ENCODE results near the gene STT3B.

The STT3B gene

DNA sequence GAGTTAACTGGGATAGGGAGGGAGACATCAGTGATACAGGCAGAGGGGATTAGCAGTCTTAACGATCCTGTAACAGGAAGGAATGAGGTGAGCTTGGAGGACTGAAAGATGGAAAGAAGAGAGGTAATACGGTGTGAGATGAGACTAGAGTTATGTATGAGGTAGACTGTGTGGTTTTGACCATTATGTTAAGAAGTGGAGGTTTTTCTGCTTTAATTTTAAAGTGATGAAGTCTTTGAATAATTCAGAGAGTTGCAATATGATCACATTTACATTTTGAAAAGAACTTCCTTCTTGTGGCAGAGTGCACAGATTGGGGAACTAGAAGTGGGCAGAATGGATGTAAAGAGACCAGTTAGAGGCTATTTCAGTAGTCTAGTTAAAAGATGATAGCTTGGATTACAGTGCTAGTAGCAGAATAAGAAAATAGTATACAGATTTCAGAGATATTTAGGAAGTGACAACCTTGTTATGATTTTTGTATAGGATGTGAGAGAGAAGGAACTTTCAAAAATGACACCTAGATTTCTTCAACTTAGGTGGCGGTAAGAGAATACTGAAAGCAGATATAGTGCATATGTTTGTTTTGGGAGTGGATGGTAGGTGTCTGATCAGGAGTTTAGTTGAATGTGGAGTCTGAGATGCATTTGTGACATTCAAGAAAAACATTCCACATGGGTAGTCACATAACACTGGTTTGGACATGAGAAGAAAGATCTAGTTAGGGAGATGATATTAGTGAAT lies 40.5 kb downstream of the STT3B start (continued):
- TF ChIP-seq, protein P1, sequence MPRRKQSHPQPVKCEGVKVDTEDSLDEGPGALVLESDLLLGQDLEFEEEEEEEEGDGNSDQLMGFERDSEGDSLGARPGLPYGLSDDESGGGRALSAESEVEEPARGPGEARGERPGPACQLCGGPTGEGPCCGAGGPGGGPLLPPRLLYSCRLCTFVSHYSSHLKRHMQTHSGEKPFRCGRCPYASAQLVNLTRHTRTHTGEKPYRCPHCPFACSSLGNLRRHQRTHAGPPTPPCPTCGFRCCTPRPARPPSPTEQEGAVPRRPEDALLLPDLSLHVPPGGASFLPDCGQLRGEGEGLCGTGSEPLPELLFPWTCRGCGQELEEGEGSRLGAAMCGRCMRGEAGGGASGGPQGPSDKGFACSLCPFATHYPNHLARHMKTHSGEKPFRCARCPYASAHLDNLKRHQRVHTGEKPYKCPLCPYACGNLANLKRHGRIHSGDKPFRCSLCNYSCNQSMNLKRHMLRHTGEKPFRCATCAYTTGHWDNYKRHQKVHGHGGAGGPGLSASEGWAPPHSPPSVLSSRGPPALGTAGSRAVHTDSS (tag by site-specific recombination; IDR thresholded peaks at IDR 0.05): no peak
- TF ChIP-seq, protein P2, sequence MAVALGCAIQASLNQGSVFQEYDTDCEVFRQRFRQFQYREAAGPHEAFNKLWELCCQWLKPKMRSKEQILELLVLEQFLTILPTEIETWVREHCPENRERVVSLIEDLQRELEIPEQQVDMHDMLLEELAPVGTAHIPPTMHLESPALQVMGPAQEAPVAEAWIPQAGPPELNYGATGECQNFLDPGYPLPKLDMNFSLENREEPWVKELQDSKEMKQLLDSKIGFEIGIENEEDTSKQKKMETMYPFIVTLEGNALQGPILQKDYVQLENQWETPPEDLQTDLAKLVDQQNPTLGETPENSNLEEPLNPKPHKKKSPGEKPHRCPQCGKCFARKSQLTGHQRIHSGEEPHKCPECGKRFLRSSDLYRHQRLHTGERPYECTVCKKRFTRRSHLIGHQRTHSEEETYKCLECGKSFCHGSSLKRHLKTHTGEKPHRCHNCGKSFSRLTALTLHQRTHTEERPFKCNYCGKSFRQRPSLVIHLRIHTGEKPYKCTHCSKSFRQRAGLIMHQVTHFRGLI (tag by site-specific recombination; IDR thresholded peaks at IDR 0.05): no peak

DNA sequence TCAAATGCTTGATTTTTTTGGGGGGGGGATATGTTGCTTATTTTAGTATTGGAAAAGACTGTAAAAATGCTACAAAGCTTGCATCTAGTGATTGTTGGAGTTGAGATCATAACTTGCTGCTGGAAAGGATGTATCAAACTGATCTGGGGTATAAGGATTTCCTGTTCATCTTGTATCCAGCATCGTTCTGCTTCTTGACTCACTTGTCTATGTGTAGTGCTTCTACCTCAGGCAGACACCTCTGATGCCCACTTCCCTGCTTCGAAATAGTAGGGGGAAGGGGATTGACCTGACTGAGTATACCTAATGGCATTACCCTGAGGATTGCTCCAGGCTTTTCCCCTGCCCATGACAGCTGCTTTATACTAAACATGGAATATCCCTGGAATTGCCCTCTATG lies 42.7 kb downstream of the STT3B start:
- POLR2A ChIA-PET: no interaction called here
- CTCF ChIA-PET: interaction anchor here (0.7 to 1.3 kb wide), 3 partner anchors 13 to 128 kb away, joined by 3 read pairs; no protein-coding TSS in a partner anchor
- H3K36me3 ChIP-seq (ENCODE audit: control insufficient read depth in 2 of 2, insufficient read depth in 1 of 2, low read length in 2 of 2): no peaks in the 10 kb centered on the region
- no peak for TF ChIP-seq ZNF785 (tag by site-specific recombination; IDR thresholded peaks at IDR 0.05)
- TF ChIP-seq, protein P3, sequence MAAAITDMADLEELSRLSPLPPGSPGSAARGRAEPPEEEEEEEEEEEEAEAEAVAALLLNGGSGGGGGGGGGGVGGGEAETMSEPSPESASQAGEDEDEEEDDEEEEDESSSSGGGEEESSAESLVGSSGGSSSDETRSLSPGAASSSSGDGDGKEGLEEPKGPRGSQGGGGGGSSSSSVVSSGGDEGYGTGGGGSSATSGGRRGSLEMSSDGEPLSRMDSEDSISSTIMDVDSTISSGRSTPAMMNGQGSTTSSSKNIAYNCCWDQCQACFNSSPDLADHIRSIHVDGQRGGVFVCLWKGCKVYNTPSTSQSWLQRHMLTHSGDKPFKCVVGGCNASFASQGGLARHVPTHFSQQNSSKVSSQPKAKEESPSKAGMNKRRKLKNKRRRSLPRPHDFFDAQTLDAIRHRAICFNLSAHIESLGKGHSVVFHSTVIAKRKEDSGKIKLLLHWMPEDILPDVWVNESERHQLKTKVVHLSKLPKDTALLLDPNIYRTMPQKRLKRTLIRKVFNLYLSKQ (tag by site-specific recombination; IDR thresholded peaks at IDR 0.05; ENCODE audit: borderline replicate concordance): no peak
- TF ChIP-seq ZNF132 (tag by site-specific recombination; IDR thresholded peaks at IDR 0.05; ENCODE audit: borderline replicate concordance): no peak
- TF ChIP-seq MYNN (tag by site-specific recombination; IDR thresholded peaks at IDR 0.05; ENCODE audit: borderline replicate concordance): no peak
- no peak for TF ChIP-seq ZNF391 (tag by site-specific recombination; IDR thresholded peaks at IDR 0.05; ENCODE audit: borderline replicate concordance, low read depth)
- no peak for TF ChIP-seq ZNF2 (tag by site-specific recombination; IDR thresholded peaks at IDR 0.05)
- no peak for TF ChIP-seq YY2 (tag by site-specific recombination; IDR thresholded peaks at IDR 0.05)
- no peak for TF ChIP-seq KLF10 (tag by site-specific recombination; IDR thresholded peaks at IDR 0.05)
- no peak for TF ChIP-seq ZNF211 (tag by site-specific recombination; IDR thresholded peaks at IDR 0.05; ENCODE audit: low read depth)
- no peak for TF ChIP-seq IKZF3 (tag by site-specific recombination; IDR thresholded peaks at IDR 0.05)
- TF ChIP-seq, protein P4, sequence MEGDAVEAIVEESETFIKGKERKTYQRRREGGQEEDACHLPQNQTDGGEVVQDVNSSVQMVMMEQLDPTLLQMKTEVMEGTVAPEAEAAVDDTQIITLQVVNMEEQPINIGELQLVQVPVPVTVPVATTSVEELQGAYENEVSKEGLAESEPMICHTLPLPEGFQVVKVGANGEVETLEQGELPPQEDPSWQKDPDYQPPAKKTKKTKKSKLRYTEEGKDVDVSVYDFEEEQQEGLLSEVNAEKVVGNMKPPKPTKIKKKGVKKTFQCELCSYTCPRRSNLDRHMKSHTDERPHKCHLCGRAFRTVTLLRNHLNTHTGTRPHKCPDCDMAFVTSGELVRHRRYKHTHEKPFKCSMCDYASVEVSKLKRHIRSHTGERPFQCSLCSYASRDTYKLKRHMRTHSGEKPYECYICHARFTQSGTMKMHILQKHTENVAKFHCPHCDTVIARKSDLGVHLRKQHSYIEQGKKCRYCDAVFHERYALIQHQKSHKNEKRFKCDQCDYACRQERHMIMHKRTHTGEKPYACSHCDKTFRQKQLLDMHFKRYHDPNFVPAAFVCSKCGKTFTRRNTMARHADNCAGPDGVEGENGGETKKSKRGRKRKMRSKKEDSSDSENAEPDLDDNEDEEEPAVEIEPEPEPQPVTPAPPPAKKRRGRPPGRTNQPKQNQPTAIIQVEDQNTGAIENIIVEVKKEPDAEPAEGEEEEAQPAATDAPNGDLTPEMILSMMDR (tag by site-specific recombination; IDR thresholded peaks at IDR 0.05): no peak
- TF ChIP-seq, protein P5, sequence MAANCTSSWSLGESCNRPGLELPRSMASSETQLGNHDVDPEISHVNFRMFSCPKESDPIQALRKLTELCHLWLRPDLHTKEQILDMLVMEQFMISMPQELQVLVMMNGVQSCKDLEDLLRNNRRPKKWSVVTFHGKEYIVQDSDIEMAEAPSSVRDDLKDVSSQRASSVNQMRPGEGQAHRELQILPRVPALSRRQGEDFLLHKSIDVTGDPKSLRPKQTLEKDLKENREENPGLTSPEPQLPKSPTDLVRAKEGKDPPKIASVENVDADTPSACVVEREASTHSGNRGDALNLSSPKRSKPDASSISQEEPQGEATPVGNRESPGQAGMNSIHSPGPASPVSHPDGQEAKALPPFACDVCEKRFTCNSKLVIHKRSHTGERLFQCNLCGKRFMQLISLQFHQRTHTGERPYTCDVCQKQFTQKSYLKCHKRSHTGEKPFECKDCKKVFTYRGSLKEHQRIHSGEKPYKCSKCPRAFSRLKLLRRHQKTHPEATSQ (tag by site-specific recombination; IDR thresholded peaks at IDR 0.05): no peak
- no peak for TF ChIP-seq ZNF354C (tag by site-specific recombination; IDR thresholded peaks at IDR 0.05; ENCODE audit: borderline replicate concordance, low read depth)
- TF ChIP-seq SP2 (tag by site-specific recombination; IDR thresholded peaks at IDR 0.05): no peak
- TF ChIP-seq, protein P6, sequence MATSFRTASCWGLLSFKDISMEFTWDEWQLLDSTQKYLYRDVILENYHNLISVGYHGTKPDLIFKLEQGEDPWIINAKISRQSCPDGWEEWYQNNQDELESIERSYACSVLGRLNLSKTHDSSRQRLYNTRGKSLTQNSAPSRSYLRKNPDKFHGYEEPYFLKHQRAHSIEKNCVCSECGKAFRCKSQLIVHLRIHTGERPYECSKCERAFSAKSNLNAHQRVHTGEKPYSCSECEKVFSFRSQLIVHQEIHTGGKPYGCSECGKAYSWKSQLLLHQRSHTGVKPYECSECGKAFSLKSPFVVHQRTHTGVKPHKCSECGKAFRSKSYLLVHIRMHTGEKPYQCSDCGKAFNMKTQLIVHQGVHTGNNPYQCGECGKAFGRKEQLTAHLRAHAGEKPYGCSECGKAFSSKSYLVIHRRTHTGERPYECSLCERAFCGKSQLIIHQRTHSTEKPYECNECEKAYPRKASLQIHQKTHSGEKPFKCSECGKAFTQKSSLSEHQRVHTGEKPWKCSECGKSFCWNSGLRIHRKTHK (tag by site-specific recombination; IDR thresholded peaks at IDR 0.05): no peak
- TF ChIP-seq ZNF175 (tag by site-specific recombination; IDR thresholded peaks at IDR 0.05): no peak
- TF ChIP-seq ZNF121 (tag by site-specific recombination; IDR thresholded peaks at IDR 0.05): no peak
- TF ChIP-seq ZNF768 (tag by site-specific recombination; IDR thresholded peaks at IDR 0.05): no peak
- no peak for TF ChIP-seq HOXC10 (CRISPR knock-in tag; IDR thresholded peaks at IDR 0.05)
- no peak for TF ChIP-seq ZNF624 (tag by site-specific recombination; IDR thresholded peaks at IDR 0.05)
- H3K4me1 ChIP-seq (ENCODE audit: control insufficient read depth, insufficient read depth, low read length): peaks cover 9% of the 10 kb centered on the region; the same call in 1 of the 2 replicates
- H3K9me3 ChIP-seq (ENCODE audit: control insufficient read depth, insufficient read depth, low read depth, low read length): no peaks in the 10 kb centered on the region
- H3K27ac ChIP-seq (ENCODE audit: extremely low read depth, low read depth, low read length): no peak overlapping the region
- H3K4me3 ChIP-seq (ENCODE audit: low read depth, low read length): no peak overlapping the region

Data from HEK293 (cell line).